ENCODE results near the gene TSSK1B. TPM values are rescaled to one million over a fixed set of nuclear protein-coding genes. Genes with fewer than 3 reads are reported as not detected.

Gene TSSK1B
- total and polyA plus RNA-seq, 2 of the 4 experiments (the other 2 are of a cell fraction) = 0.03 to 0.18 TPM

DNA sequence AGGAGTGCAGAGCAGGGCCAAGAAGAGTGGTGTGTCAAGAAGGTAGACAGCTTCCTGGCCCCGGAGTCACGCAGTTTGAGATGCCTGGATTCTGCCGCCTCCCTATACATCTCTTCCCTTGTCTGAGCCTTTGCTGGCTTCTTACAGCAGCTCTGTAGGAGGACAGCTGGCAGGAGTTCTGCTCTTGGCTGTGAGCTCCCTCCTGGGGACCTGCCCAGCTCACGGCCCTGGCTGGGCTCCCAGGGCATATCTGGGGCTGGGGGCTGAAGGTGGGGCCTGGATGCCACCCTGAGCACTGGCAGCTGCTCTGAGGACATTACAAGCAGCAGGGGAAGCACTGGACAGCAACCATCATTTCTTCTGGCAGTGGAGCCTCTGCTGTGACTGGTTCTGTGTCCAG, 786 bp upstream of the TSSK1B start:
- no peaks in the 10 kb centered on the region for H3K79me1 ChIP-seq (ENCODE audit: low read depth in 1 of 2, low read length in 2 of 2)
- H3K18ac ChIP-seq (ENCODE audit: low read depth, low read length) = no peak overlapping the region
- H2BK15ac ChIP-seq (ENCODE audit: low read depth, low read length) = no peak overlapping the region
- BruUV-seq (replicated peaks) = no TSS peak
- no peak overlapping the region for H2BK5ac ChIP-seq (ENCODE audit: low read depth, low read length, poor library complexity, severe bottlenecking)
- H3K27me3 ChIP-seq (ENCODE audit: control insufficient read depth, insufficient read depth, low read length) = no peaks in the 10 kb centered on the region
- H3K4me3 ChIP-seq (ENCODE audit: insufficient read depth, low read depth, low read length) = no peak overlapping the region
- H2AK9ac ChIP-seq (replicated peaks; ENCODE audit: low read depth, low read length, poor library complexity) = no peak overlapping the region
- no peak overlapping the region for H4K8ac ChIP-seq (ENCODE audit: low read depth in 2 of 2, low read length in 2 of 2)
- no peaks in the 10 kb centered on the region for H3K4me1 ChIP-seq (ENCODE audit: control insufficient read depth, insufficient read depth, low read length)
- no peak overlapping the region for H4K5ac ChIP-seq (ENCODE audit: low read depth, low read length)
- H4K20me1 ChIP-seq (ENCODE audit: insufficient read depth, low read length) = no peaks in the 10 kb centered on the region
- no peak for DNase-seq
- no peak overlapping the region for H3K23ac ChIP-seq (ENCODE audit: low read depth, low read length)
- no peak overlapping the region for H3K9ac ChIP-seq (ENCODE audit: low read depth, low read length)
- ATAC-seq (ENCODE audit: low read depth) = no peak
- H2AFZ ChIP-seq (replicated peaks; ENCODE audit: low read length, poor library complexity) = no peak overlapping the region
- no peak overlapping the region for H3K4me2 ChIP-seq (ENCODE audit: low read depth, low read length)
- H3K56ac ChIP-seq (ENCODE audit: extremely low read depth, insufficient read depth, low read length) = no peak overlapping the region
- no peak overlapping the region for H4K91ac ChIP-seq (ENCODE audit: insufficient read depth, low read depth, low read length)
- intact Hi-C loops (cut with micrococcal nuclease) = no loop called here
- no peak overlapping the region for H2BK20ac ChIP-seq (ENCODE audit: low read depth, low read length)
- no peak overlapping the region for H3K4ac ChIP-seq (ENCODE audit: low read depth, low read length)
- POLR2A ChIA-PET (ENCODE audit: unreplicated experiment) = no interaction called here
- H3K9me1 ChIP-seq (ENCODE audit: insufficient read depth, low read length) = no peaks in the 10 kb centered on the region
- CTCF ChIA-PET = no interaction called here
- H3K36me3 ChIP-seq (ENCODE audit: control insufficient read depth, insufficient read depth, low read length) = peaks cover 2% of the 10 kb centered on the region; the same call in 1 of the 2 replicates
- H3K14ac ChIP-seq (replicated peaks; ENCODE audit: low read depth, low read length) = no peak overlapping the region
- in situ Hi-C loops (cut with MboI; ENCODE audit: low sequenced_read_pairs) = no loop called here
- TF ChIP-seq POLR2A (IDR thresholded peaks at IDR 0.05; ENCODE audit: low read depth, low read length) = no peak
- no peak for TF ChIP-seq CEBPB (IDR thresholded peaks at IDR 0.05; ENCODE audit: low read depth, low read length)
- no peak for TF ChIP-seq RFX5 (IDR thresholded peaks at IDR 0.05; ENCODE audit: low read depth, low read length)
- TF ChIP-seq BHLHE40 (IDR thresholded peaks at IDR 0.05; ENCODE audit: low read depth, low read length) = no peak
- TF ChIP-seq CHD1 (IDR thresholded peaks at IDR 0.05; ENCODE audit: low read depth, low read length) = no peak
- no peak for TF ChIP-seq CTCF (conservative IDR thresholded peaks at IDR 0.05; ENCODE audit: low read depth, low read length)
- TF ChIP-seq MAZ (IDR thresholded peaks at IDR 0.05; ENCODE audit: borderline replicate concordance, low read depth, low read length) = no peak
- no peak for TF ChIP-seq MAFK (IDR thresholded peaks at IDR 0.05; ENCODE audit: low read depth, low read length)
- TF ChIP-seq FOS (IDR thresholded peaks at IDR 0.05; ENCODE audit: low read depth, low read length) = no peak
- TF ChIP-seq RCOR1 (IDR thresholded peaks at IDR 0.05; ENCODE audit: insufficient replicate concordance, low read length) = no peak
- TF ChIP-seq SMC3 (IDR thresholded peaks at IDR 0.05; ENCODE audit: low read depth, low read length) = no peak
- TF ChIP-seq, protein P1, sequence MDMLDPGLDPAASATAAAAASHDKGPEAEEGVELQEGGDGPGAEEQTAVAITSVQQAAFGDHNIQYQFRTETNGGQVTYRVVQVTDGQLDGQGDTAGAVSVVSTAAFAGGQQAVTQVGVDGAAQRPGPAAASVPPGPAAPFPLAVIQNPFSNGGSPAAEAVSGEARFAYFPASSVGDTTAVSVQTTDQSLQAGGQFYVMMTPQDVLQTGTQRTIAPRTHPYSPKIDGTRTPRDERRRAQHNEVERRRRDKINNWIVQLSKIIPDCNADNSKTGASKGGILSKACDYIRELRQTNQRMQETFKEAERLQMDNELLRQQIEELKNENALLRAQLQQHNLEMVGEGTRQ (IDR thresholded peaks at IDR 0.05; ENCODE audit: low read depth, low read length) = no peak
- TF ChIP-seq NFE2L2 (IDR thresholded peaks at IDR 0.05; ENCODE audit: low read depth, low read length) = no peak
- TF ChIP-seq MXI1 (IDR thresholded peaks at IDR 0.05; ENCODE audit: borderline replicate concordance, low read depth, low read length) = no peak
- no peak for TF ChIP-seq RAD21 (IDR thresholded peaks at IDR 0.05; ENCODE audit: low read length)
- no peaks in the 10 kb centered on the region for H3K9me3 ChIP-seq (ENCODE audit: control insufficient read depth, insufficient read depth, low read length)
- H2BK120ac ChIP-seq (ENCODE audit: low read depth, low read length) = no peak overlapping the region
- no peak overlapping the region for H3K27ac ChIP-seq (ENCODE audit: insufficient read depth, low read length)
- H2AK5ac ChIP-seq (ENCODE audit: low read depth, low read length) = no peak overlapping the region
- no CpG with 5 or more reads among the region's 4 CpGs for WGBS, 2 experiments (ENCODE audit: extremely low coverage in 2 of 2, insufficient read length in 1 of 2)
- dilution Hi-C loops (cut with HindIII; ENCODE audit: low sequenced_read_pairs, unreplicated experiment) = no loop called here
